PC-3 (cell line): ENCODE measurements around the gene NR1H2. TPM values are rescaled to one million over a fixed set of nuclear protein-coding genes. Genes with fewer than 3 reads are reported as not detected.

Experiments used
- ATAC-seq: fragments of 200-7000 bp; cut with Tn5 transposase; 2 replicates; pipeline ENCODE4 v1.9.1; 2020; ENCODE audit warnings: mild to moderate bottlenecking, moderate library complexity
- BruUV-seq: library from RNA; stranded (reverse); fragments of 400-500 nt; replicated peaks from 2 replicates; lab custom pipeline; 2021; lab: Mats Ljungman, UMichigan
- CTCF ChIA-PET: fragments of 300-600 bp; sonication (Branson Sonifier 250); formaldehyde crosslinking; loops from one replicate; lab custom pipeline; 2022; ENCODE audit warnings: antibody characterized with exemption; lab: Charles Lee
- POLR2A ChIA-PET: fragments of 300-600 bp; sonication (Branson Sonifier 250); formaldehyde crosslinking; loops from one replicate; lab custom pipeline; 2022; ENCODE audit warnings: antibody characterized with exemption; ENCODE audit not compliant: unreplicated experiment; lab: Charles Lee
- DNase-seq: peaks from one replicate; pipeline ENCODE4 v3.0.0-alpha.2; 2015
- H2AFZ ChIP-seq: fragments of 300-600 bp; sonication (generic); 2 replicates; pipeline ENCODE4 v1.6.0; 2016; ENCODE audit warnings: antibody characterized with exemption, low read length
- H3F3A ChIP-seq: fragments of 300-600 bp; sonication (generic); one replicate; pipeline ENCODE4 v1.6.0; 2017; ENCODE audit warnings: antibody characterized with exemption, low read length, control low read depth, mild to moderate bottlenecking; ENCODE audit not compliant: unreplicated experiment
- H3K27ac ChIP-seq: fragments of 300-600 bp; sonication (generic); 2 replicates; pipeline ENCODE4 v1.5.1; 2016; ENCODE audit warnings: mild to moderate bottlenecking, low read length
- H3K27me3 ChIP-seq: fragments of 300-600 bp; sonication (generic); 2 replicates; pipeline ENCODE4 v1.6.1; 2016; ENCODE audit warnings: low read length, mixed read lengths
- H3K36me3 ChIP-seq: fragments of 300-600 bp; sonication (generic); 2 replicates; pipeline ENCODE4 v1.6.1; 2016; ENCODE audit warnings: low read depth, mixed run types, low read length, mixed read lengths
- H3K4me1 ChIP-seq: fragments of 300-600 bp; sonication (generic); 2 replicates; pipeline ENCODE4 v1.5.1; 2016; ENCODE audit warnings: low read length; ENCODE audit not compliant: insufficient read depth
- H3K4me2 ChIP-seq: fragments of 300-600 bp; sonication (generic); 2 replicates; pipeline ENCODE4 v1.6.0; 2016; ENCODE audit warnings: low read length
- H3K4me3 ChIP-seq: fragments of 300-600 bp; sonication (generic); 2 replicates; pipeline ENCODE4 v1.5.1; 2016; ENCODE audit warnings: mild to moderate bottlenecking, low read length, mixed read lengths
- H3K79me2 ChIP-seq: fragments of 300-600 bp; sonication (generic); 2 replicates; pipeline ENCODE4 v1.6.1; 2017; ENCODE audit warnings: low read length, mixed read lengths
- H3K9ac ChIP-seq: fragments of 300-600 bp; sonication (generic); 2 replicates; pipeline ENCODE4 v1.6.0; 2016; ENCODE audit warnings: mild to moderate bottlenecking, low read length
- H3K9me2 ChIP-seq: fragments of 300-600 bp; sonication (generic); replicated peaks from 2 replicates; pipeline ENCODE4 v1.6.1; 2016; ENCODE audit warnings: mixed run types, low read length, mixed read lengths
- H3K9me3 ChIP-seq: fragments of 300-600 bp; sonication (generic); 2 replicates; pipeline ENCODE4 v1.6.1; 2016; ENCODE audit warnings: low read length, mixed read lengths
- H4K20me1 ChIP-seq: fragments of 300-600 bp; sonication (generic); 2 replicates; pipeline ENCODE4 v1.6.1; 2016; ENCODE audit warnings: low read length, mixed read lengths
- CTCF ChIP-seq: fragments of 300-600 bp; sonication (generic); conservative IDR thresholded peaks from 2 replicates; pipeline ENCODE4 v1.5.1; 2017; ENCODE audit warnings: antibody characterized with exemption, low read depth, mild to moderate bottlenecking, low read length
- EZH2 ChIP-seq: fragments of 300-600 bp; sonication (generic); IDR thresholded peaks from one replicate; pipeline ENCODE4 v1.6.1; 2017; ENCODE audit warnings: antibody characterized with exemption, mild to moderate bottlenecking, low read length; ENCODE audit not compliant: unreplicated experiment
- EZH2phosphoT487 ChIP-seq: fragments of 300-600 bp; sonication (generic); IDR thresholded peaks from 2 replicates; pipeline ENCODE4 v1.6.1; 2018; ENCODE audit warnings: mild to moderate bottlenecking, antibody characterized with exemption, low read length, borderline replicate concordance
- intact Hi-C: fragments of 100-400 bp; cut with micrococcal nuclease; formaldehyde crosslinking; loops from 2 replicates; pipeline ENCODE4 v1.9.0; 2023
- total RNA-seq: library from RNA; depleted of rRNA; stranded (reverse); fragments of >200 nt; gene quantifications from 2 replicates; pipeline ENCODE4 v1.2.3, GENCODE V29; 2014

NR1H2 gene
- total RNA-seq, 1 experiment from 2014 or later, result 130 TPM

GRCh38 chr19:50419580-50420035 lies 43.4 kb downstream of the NR1H2 start:
- intact Hi-C loops, result no loop called here
- Histone ChIP-seq H2AFZ (no peak overlapping the region), H3K4me1 (no peaks in the 10 kb centered on the region; the same call in 1 of the 2 replicates), H3F3A (no peaks in the 10 kb centered on the region), H3K27ac (no peak overlapping the region), H3K9me3 (no peaks in the 10 kb centered on the region), H3K27me3 (peaks cover 26% of the 10 kb centered on the region), H3K9ac (no peak overlapping the region), H3K9me2 (no peaks in the 10 kb centered on the region), H3K4me3 (no peak overlapping the region), H3K4me2 (no peak overlapping the region), H4K20me1 (no peaks in the 10 kb centered on the region), H3K79me2 (no peaks in the 10 kb centered on the region), H3K36me3 (no peaks in the 10 kb centered on the region)
- TF ChIP-seq EZH2phosphoT487 (no peak), EZH2 (no peak), CTCF (no peak)
- BruUV-seq, result no TSS peak
- ATAC-seq, result no peak
- POLR2A ChIA-PET, result no interaction called here
- no peak for DNase-seq
- CTCF ChIA-PET, result no interaction called here

DNA sequence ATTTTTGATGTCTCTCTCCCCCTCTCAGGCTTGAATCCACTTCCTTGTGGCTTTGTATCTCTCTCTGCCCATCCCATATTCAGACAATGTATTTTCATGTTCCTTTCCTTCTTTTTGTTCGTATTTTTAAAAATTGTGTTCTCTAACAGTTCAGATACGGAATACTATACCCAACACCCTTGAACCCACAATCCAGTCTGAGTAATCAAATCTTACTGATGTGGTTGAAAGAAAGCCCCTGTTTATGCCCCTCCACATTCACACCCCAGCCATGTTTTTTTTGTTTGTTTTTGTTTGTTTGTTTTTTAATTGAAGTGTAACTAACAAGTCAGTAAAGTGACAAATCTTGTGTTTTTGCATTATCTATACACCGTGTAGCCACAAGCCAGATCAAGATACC lies 43.9 kb downstream of the NR1H2 start:
- H3K9me3 ChIP-seq, result no peaks in the 10 kb centered on the region
- H3K4me3 ChIP-seq, result no peak overlapping the region
- no peaks in the 10 kb centered on the region for H3K36me3 ChIP-seq
- DNase-seq (no peak), ATAC-seq (no peak)
- no peaks in the 10 kb centered on the region for H3F3A ChIP-seq
- TF ChIP-seq CTCF, result no peak
- TF ChIP-seq EZH2phosphoT487, result no peak
- no peak for TF ChIP-seq EZH2
- H3K4me2 ChIP-seq, result no peak overlapping the region
- H3K79me2 ChIP-seq, result no peaks in the 10 kb centered on the region
- H3K9me2 ChIP-seq, result no peaks in the 10 kb centered on the region
- ChIA-PET CTCF (no interaction called here), POLR2A (no interaction called here)
- H4K20me1 ChIP-seq, result no peaks in the 10 kb centered on the region
- no peak overlapping the region for H2AFZ ChIP-seq
- H3K27ac ChIP-seq, result no peak overlapping the region
- H3K9ac ChIP-seq, result no peak overlapping the region
- no TSS peak for BruUV-seq
- H3K27me3 ChIP-seq, result peaks cover 26% of the 10 kb centered on the region
- H3K4me1 ChIP-seq, result no peaks in the 10 kb centered on the region; the same call in 1 of the 2 replicates
- intact Hi-C loops, result no loop called here

DNA sequence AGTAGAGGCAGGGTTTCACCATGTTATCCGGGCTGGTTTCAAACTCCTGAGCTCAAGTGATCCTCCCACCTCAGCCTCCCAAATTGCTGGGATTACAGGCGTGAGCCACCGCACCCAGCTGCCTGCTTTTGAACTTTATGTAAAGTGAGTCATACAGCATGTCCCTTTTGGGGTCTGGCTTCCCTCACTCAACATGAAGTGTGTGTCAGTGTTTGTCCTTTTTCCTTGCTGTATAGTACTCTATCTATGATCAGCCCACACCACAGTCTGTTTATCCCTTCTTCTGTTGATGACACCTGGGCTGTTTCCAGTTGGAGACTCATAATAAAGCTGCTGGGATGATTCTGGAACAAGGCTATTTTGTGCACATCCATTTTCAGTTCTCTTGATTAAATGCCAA lies 44.6 kb downstream of the NR1H2 start:
- Histone ChIP-seq H3F3A (no peaks in the 10 kb centered on the region), H3K4me2 (no peak overlapping the region), H3K27ac (no peak overlapping the region), H2AFZ (no peak overlapping the region), H3K4me1 (no peaks in the 10 kb centered on the region; the same call in 1 of the 2 replicates), H3K4me3 (no peak overlapping the region), H3K9ac (no peak overlapping the region), H3K79me2 (no peaks in the 10 kb centered on the region), H3K36me3 (no peaks in the 10 kb centered on the region), H3K9me3 (no peaks in the 10 kb centered on the region), H4K20me1 (no peaks in the 10 kb centered on the region), H3K9me2 (no peaks in the 10 kb centered on the region), H3K27me3 (peaks cover 26% of the 10 kb centered on the region)
- intact Hi-C loops, result no loop called here
- no TSS peak for BruUV-seq
- no peak for TF ChIP-seq CTCF
- TF ChIP-seq EZH2phosphoT487, result no peak
- no peak for TF ChIP-seq EZH2
- ATAC-seq (no peak), DNase-seq (no peak)
- ChIA-PET POLR2A (no interaction called here), CTCF (no interaction called here)
